Chondrocyte (in vitro differentiated cells): ENCODE results near the gene FADS6. TPM values are rescaled to one million over a fixed set of nuclear protein-coding genes. Genes with fewer than 3 reads are reported as not detected.
"Not testable (repeated sequence)": the region's sequence is repeated elsewhere in the genome, so short reads cannot be mapped to it uniquely, and the experiment has no call there.

ENCODE experiments used
- DNase-seq: peaks from one replicate; pipeline ENCODE4 v3.0.0; 2021; ENCODE audit warnings: mixed read lengths, low spot score
- H3K27ac Mint-ChIP-seq: one replicate; pipeline ENCODE4 v1.8.0; 2021; ENCODE audit warnings: mild to moderate bottlenecking, moderate library complexity, mixed read lengths; ENCODE audit not compliant: unreplicated experiment
- H3K27me3 Mint-ChIP-seq: 2 replicates; pipeline ENCODE4 v1.8.0; 2021; ENCODE audit warnings: low read depth, mixed read lengths
- H3K36me3 Mint-ChIP-seq: 2 replicates; pipeline ENCODE4 v1.8.0; 2021; ENCODE audit warnings: low read depth, mixed read lengths
- H3K4me1 Mint-ChIP-seq: 2 replicates; pipeline ENCODE4 v1.8.0; 2021; ENCODE audit warnings: low read depth, mild to moderate bottlenecking, mixed read lengths
- H3K4me3 Mint-ChIP-seq: one replicate; pipeline ENCODE4 v1.8.0; 2021; ENCODE audit warnings: mild to moderate bottlenecking, moderate library complexity, mixed read lengths; ENCODE audit not compliant: unreplicated experiment
- H3K9me3 Mint-ChIP-seq: 2 replicates; pipeline ENCODE4 v1.8.0; 2021; ENCODE audit warnings: low read depth, mixed read lengths
- total RNA-seq: library from RNA; stranded (reverse); gene quantifications from 3 replicates; pipeline ENCODE4 v1.2.1, GENCODE V29; 2021
- TF ChIP-seq, protein P1 (sequence below): fragments of 200-600 bp; sonication (generic); IDR thresholded peaks from 2 replicates; pipeline ENCODE4 v1.5.0; 2021; ENCODE audit warnings: antibody characterized with exemption, mild to moderate bottlenecking, moderate library complexity

The FADS6 gene
- total RNA-seq, 1 donor from 2014 or later = not detected

- Mint-ChIP-seq H3K4me3 (no peak overlapping the region), H3K27ac (no peak overlapping the region), H3K27me3 (peaks cover 26% of the 10 kb centered on the region), H3K4me1 (no peaks in the 10 kb centered on the region), H3K9me3 (no peaks in the 10 kb centered on the region), H3K36me3 (no peaks in the 10 kb centered on the region)
- TF ChIP-seq, protein P1, sequence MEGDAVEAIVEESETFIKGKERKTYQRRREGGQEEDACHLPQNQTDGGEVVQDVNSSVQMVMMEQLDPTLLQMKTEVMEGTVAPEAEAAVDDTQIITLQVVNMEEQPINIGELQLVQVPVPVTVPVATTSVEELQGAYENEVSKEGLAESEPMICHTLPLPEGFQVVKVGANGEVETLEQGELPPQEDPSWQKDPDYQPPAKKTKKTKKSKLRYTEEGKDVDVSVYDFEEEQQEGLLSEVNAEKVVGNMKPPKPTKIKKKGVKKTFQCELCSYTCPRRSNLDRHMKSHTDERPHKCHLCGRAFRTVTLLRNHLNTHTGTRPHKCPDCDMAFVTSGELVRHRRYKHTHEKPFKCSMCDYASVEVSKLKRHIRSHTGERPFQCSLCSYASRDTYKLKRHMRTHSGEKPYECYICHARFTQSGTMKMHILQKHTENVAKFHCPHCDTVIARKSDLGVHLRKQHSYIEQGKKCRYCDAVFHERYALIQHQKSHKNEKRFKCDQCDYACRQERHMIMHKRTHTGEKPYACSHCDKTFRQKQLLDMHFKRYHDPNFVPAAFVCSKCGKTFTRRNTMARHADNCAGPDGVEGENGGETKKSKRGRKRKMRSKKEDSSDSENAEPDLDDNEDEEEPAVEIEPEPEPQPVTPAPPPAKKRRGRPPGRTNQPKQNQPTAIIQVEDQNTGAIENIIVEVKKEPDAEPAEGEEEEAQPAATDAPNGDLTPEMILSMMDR = peak; percentile 61
- no peak for DNase-seq
Measured at GRCh38 chr17:74919440-74920305, 26.2 kb upstream of the FADS6 start.

DNA sequence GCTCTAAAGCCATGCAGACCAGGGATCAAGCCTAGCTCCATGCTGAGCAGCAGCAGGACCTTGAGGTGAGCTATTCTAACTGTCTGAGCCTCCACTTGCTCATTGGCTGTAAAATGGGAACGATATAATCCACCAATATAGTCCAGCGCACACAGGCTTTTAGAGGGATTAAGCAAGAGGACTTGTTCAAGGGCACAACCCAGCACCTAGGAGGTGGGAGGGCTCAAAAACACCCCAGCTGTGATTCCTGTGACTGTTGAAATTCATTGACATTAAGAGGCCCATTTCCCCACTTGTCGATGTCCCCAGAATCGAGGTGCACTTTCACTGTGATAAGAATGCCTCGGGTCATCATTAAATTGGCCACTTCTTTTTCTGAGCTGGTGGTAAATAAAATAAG is 25.5 kb upstream of the FADS6 start:
- H3K9me3 Mint-ChIP-seq = no peaks in the 10 kb centered on the region
- H3K27ac Mint-ChIP-seq = no peak overlapping the region
- no peaks in the 10 kb centered on the region for H3K36me3 Mint-ChIP-seq
- no peaks in the 10 kb centered on the region for H3K4me1 Mint-ChIP-seq
- H3K4me3 Mint-ChIP-seq = no peak overlapping the region
- no peak for DNase-seq
- peaks cover 26% of the 10 kb centered on the region for H3K27me3 Mint-ChIP-seq
- TF ChIP-seq, protein P1 = no peak

DNA sequence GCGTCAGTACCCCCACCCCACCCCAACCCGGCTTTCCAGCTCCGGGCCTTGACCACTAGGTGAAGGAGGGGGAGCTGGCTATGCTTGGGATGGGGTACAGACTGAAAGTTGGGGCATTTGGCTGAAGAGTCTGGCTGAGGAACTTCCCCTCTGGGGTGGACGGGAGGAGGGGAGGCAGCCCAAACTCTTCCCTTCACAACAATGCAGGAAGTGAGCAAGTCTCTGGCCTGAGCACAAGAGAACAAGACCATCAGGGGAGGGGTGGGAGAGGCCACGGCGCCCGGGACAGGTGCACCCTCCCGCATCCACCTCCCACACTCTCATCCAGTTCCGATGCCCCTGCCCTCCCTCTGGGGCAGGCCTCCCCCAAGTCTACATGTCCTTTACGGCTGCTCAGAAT is 24.0 kb upstream of the FADS6 start:
- no peak overlapping the region for H3K4me3 Mint-ChIP-seq

DNA sequence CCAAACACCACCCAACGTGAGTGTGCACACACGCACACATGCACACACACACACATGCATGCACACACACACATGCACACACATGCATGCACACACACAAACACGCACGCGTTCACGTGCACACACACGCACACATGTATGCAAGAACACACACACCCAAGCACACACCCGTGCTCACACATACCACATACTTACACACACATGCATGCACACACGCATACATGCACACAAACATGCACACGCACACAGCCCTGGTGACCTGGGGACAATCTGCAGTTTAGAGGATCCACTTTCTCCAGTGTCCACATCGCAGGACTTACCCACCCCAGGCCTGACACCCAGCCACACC is 23.4 kb upstream of the FADS6 start:
- Mint-ChIP-seq H3K4me1 (no peaks in the 10 kb centered on the region), H3K9me3 (no peaks in the 10 kb centered on the region), H3K36me3 (no peaks in the 10 kb centered on the region), H3K27me3 (peaks cover 18% of the 10 kb centered on the region), H3K4me3 (no peak overlapping the region), H3K27ac (no peak overlapping the region)
- TF ChIP-seq, protein P1 = no peak
- no peak for DNase-seq

More for the DNA sequence above, 24.0 kb upstream of the FADS6 start:
- no peak for DNase-seq
- no peak overlapping the region for H3K27ac Mint-ChIP-seq
- H3K36me3 Mint-ChIP-seq = no peaks in the 10 kb centered on the region
- no peaks in the 10 kb centered on the region for H3K4me1 Mint-ChIP-seq
- peaks cover 22% of the 10 kb centered on the region for H3K27me3 Mint-ChIP-seq
- H3K9me3 Mint-ChIP-seq = no peaks in the 10 kb centered on the region
- TF ChIP-seq, protein P1 = no peak

- H3K4me1 Mint-ChIP-seq = no peaks in the 10 kb centered on the region
- no peaks in the 10 kb centered on the region for H3K36me3 Mint-ChIP-seq
- no peak overlapping the region for H3K4me3 Mint-ChIP-seq
- DNase-seq = no peak
- H3K27me3 Mint-ChIP-seq = peaks cover 18% of the 10 kb centered on the region
- TF ChIP-seq, protein P1 = no peak
- H3K27ac Mint-ChIP-seq = no peak overlapping the region
- no peaks in the 10 kb centered on the region for H3K9me3 Mint-ChIP-seq
Measured at GRCh38 chr17:74916136-74916850, 22.9 kb upstream of the FADS6 start.

DNA sequence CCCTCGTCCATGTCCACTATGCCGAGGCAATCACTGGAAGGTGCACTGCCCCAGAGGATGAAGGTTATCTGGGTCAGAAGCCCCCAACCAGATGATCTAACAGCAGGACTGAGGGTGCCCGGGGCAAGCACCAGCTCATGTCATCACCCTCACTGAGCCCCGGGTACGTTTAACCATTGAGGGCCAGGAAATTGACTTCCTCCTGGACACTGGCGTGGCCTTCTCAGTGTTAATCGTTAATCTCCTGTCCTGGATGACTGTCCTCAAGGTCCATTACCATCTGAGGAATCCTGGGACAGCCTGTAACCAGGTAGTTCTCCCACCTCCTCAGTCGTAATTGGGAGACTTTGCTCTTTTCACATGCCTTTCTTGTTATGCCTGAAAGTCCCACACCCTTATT is 18.0 kb upstream of the FADS6 start:
- H3K4me1 Mint-ChIP-seq, H3K36me3 Mint-ChIP-seq, H3K4me3 Mint-ChIP-seq, H3K27ac Mint-ChIP-seq, DNase-seq, H3K9me3 Mint-ChIP-seq: not testable (repeated sequence)
- H3K27me3 Mint-ChIP-seq = peaks cover 31% of the 10 kb centered on the region

GRCh38 chr17:74909097-74909496 is 15.7 kb upstream of the FADS6 start:
- H3K4me3 Mint-ChIP-seq, H3K36me3 Mint-ChIP-seq, H3K4me1 Mint-ChIP-seq, H3K9me3 Mint-ChIP-seq, H3K27ac Mint-ChIP-seq, DNase-seq: not testable (repeated sequence)
- H3K27me3 Mint-ChIP-seq = peaks cover 36% of the 10 kb centered on the region
